A549 (cell line): ENCODE measurements around the gene FXYD2.

Experiments used
- CEBPB ChIP-seq, 2 experiments: fragments of >200 bp in 1 of 2; sonication (Bioruptor Twin) in 1 of 2; formaldehyde crosslinking in 1 of 2; IDR thresholded peaks; 2 replicates each; pipeline ENCODE4 v1.6.1; 2012 to 2016
- CHD2 ChIP-seq: fragments of 150-350 bp; IDR thresholded peaks from 2 replicates; pipeline ENCODE4 v1.6.1; 2014; ENCODE audit warnings: low read length; ENCODE audit not compliant: partially characterized antibody
- HOXA7 ChIP-seq: fragments of 250-450 bp; sonication (Bioruptor Pico); IDR thresholded peaks from 2 replicates; pipeline ENCODE4 v1.5.0; 2020; ENCODE audit warnings: mild to moderate bottlenecking, moderate library complexity
- MAZ ChIP-seq: fragments of 150-350 bp; IDR thresholded peaks from 2 replicates; pipeline ENCODE4 v1.6.1; 2014; ENCODE audit warnings: antibody characterized with exemption, low read depth, low read length, borderline replicate concordance
- POLR2A ChIP-seq: IDR thresholded peaks from 2 replicates; pipeline ENCODE4 v1.6.1; 2012; ENCODE audit warnings: mild to moderate bottlenecking, low read length
- RAD21 ChIP-seq, 2 experiments: fragments of >200 bp in 1 of 2; sonication (Bioruptor Twin) in 1 of 2; formaldehyde crosslinking in 1 of 2; IDR thresholded peaks in 1 of 2; conservative IDR thresholded peaks in 1 of 2; 2 replicates in 1 of 2; 3 replicates in 1 of 2; pipeline ENCODE4 v1.6.1; 2012 to 2018; ENCODE audit warnings: inconsistent platforms in 1 of 2
- RARB ChIP-seq: fragments of 250-450 bp; sonication (Bioruptor Pico); IDR thresholded peaks from 2 replicates; pipeline ENCODE4 v1.8.0; 2021; ENCODE audit warnings: mild to moderate bottlenecking, moderate library complexity
- SMC3 ChIP-seq: fragments of >200 bp; sonication (Bioruptor Twin); formaldehyde crosslinking; IDR thresholded peaks from 3 replicates; pipeline ENCODE4 v1.6.1; 2018; ENCODE audit warnings: inconsistent platforms
- TF ChIP-seq, protein P1 (sequence below): fragments of >200 bp; sonication (Bioruptor Twin); formaldehyde crosslinking; IDR thresholded peaks from 3 replicates; pipeline ENCODE4 v1.5.1; 2016
- TF ChIP-seq, protein P2 (sequence below): fragments of 450-650 bp; IDR thresholded peaks from 2 replicates; pipeline ENCODE4 v1.6.1; 2014; ENCODE audit warnings: antibody characterized with exemption
- TF ChIP-seq, protein P3 (sequence below): fragments of 200-600 bp; sonication (generic); IDR thresholded peaks from 2 replicates; pipeline ENCODE4 v1.6.1; 2016; ENCODE audit warnings: antibody characterized with exemption, mild to moderate bottlenecking, moderate library complexity

DNA sequence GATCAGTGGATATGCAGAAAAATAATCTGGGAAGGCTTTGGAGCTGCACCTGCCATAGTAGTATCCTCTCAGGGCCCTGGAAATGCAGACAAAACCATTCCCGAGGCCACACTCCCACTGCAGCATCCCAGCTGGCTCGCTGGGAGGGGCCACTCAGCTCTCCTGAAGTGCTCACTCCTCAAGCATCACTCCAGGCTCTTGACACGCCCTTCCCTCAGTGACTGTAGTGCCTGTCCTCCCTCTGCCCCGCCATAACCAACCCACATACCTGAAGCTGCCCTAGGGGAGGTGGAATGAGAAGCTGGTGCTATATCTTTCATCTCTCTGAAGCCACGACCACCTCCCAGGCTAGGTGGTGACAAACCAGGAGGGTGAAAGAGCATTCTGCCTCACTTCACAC, 32.3 kb downstream of the FXYD2 start:
- TF ChIP-seq, protein P1, sequence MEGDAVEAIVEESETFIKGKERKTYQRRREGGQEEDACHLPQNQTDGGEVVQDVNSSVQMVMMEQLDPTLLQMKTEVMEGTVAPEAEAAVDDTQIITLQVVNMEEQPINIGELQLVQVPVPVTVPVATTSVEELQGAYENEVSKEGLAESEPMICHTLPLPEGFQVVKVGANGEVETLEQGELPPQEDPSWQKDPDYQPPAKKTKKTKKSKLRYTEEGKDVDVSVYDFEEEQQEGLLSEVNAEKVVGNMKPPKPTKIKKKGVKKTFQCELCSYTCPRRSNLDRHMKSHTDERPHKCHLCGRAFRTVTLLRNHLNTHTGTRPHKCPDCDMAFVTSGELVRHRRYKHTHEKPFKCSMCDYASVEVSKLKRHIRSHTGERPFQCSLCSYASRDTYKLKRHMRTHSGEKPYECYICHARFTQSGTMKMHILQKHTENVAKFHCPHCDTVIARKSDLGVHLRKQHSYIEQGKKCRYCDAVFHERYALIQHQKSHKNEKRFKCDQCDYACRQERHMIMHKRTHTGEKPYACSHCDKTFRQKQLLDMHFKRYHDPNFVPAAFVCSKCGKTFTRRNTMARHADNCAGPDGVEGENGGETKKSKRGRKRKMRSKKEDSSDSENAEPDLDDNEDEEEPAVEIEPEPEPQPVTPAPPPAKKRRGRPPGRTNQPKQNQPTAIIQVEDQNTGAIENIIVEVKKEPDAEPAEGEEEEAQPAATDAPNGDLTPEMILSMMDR = no peak
- no peak for TF ChIP-seq HOXA7
- TF ChIP-seq CEBPB (IDR thresholded peaks at IDR 0.05) = no peak
- TF ChIP-seq POLR2A = no peak
- TF ChIP-seq, protein P2, sequence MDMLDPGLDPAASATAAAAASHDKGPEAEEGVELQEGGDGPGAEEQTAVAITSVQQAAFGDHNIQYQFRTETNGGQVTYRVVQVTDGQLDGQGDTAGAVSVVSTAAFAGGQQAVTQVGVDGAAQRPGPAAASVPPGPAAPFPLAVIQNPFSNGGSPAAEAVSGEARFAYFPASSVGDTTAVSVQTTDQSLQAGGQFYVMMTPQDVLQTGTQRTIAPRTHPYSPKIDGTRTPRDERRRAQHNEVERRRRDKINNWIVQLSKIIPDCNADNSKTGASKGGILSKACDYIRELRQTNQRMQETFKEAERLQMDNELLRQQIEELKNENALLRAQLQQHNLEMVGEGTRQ = no peak
- no peak for TF ChIP-seq RARB
- TF ChIP-seq, protein P3, sequence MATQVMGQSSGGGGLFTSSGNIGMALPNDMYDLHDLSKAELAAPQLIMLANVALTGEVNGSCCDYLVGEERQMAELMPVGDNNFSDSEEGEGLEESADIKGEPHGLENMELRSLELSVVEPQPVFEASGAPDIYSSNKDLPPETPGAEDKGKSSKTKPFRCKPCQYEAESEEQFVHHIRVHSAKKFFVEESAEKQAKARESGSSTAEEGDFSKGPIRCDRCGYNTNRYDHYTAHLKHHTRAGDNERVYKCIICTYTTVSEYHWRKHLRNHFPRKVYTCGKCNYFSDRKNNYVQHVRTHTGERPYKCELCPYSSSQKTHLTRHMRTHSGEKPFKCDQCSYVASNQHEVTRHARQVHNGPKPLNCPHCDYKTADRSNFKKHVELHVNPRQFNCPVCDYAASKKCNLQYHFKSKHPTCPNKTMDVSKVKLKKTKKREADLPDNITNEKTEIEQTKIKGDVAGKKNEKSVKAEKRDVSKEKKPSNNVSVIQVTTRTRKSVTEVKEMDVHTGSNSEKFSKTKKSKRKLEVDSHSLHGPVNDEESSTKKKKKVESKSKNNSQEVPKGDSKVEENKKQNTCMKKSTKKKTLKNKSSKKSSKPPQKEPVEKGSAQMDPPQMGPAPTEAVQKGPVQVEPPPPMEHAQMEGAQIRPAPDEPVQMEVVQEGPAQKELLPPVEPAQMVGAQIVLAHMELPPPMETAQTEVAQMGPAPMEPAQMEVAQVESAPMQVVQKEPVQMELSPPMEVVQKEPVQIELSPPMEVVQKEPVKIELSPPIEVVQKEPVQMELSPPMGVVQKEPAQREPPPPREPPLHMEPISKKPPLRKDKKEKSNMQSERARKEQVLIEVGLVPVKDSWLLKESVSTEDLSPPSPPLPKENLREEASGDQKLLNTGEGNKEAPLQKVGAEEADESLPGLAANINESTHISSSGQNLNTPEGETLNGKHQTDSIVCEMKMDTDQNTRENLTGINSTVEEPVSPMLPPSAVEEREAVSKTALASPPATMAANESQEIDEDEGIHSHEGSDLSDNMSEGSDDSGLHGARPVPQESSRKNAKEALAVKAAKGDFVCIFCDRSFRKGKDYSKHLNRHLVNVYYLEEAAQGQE = no peak
- TF ChIP-seq RAD21 (conservative IDR thresholded peaks at IDR 0.05 in 1 of 2, IDR thresholded peaks at IDR 0.05 in 1 of 2) = no peak
- TF ChIP-seq CHD2 = no peak
- no peak for TF ChIP-seq MAZ
- TF ChIP-seq SMC3 = no peak
